HUES48 (cell line): Measurements from ENCODE around the gene ALDH7A1.
"Not testable (repeated sequence)": the region's sequence is repeated elsewhere in the genome, so short reads cannot be mapped to it uniquely, and the experiment has no call there.

Source experiments
- H3K27ac ChIP-seq: one replicate; pipeline ENCODE4 v1.7.0; 2013; ENCODE audit warnings: low read depth, low read length, inconsistent platforms
- H3K27me3 ChIP-seq: 2 replicates; pipeline ENCODE4 v1.6.1; 2013; ENCODE audit warnings: mild to moderate bottlenecking, low read length; ENCODE audit not compliant: control insufficient read depth, insufficient read depth
- H3K36me3 ChIP-seq: 2 replicates; pipeline ENCODE4 v1.6.1; 2013; ENCODE audit warnings: low read length; ENCODE audit not compliant: control insufficient read depth, insufficient read depth
- H3K4me1 ChIP-seq: 2 replicates; pipeline ENCODE4 v1.6.1; 2013; ENCODE audit warnings: mild to moderate bottlenecking, low read length; ENCODE audit not compliant: control insufficient read depth, insufficient read depth
- H3K4me3 ChIP-seq: 2 replicates; pipeline ENCODE4 v1.5.1; 2013; ENCODE audit warnings: mild to moderate bottlenecking, low read depth, low read length
- H3K9ac ChIP-seq: 2 replicates; pipeline ENCODE4 v1.6.1; 2013; ENCODE audit warnings: mild to moderate bottlenecking, low read depth, low read length, moderate library complexity
- H3K9me3 ChIP-seq: 2 replicates; pipeline ENCODE4 v1.6.1; 2013; ENCODE audit warnings: low read length; ENCODE audit not compliant: control insufficient read depth, insufficient read depth

ALDH7A1 gene

DNA sequence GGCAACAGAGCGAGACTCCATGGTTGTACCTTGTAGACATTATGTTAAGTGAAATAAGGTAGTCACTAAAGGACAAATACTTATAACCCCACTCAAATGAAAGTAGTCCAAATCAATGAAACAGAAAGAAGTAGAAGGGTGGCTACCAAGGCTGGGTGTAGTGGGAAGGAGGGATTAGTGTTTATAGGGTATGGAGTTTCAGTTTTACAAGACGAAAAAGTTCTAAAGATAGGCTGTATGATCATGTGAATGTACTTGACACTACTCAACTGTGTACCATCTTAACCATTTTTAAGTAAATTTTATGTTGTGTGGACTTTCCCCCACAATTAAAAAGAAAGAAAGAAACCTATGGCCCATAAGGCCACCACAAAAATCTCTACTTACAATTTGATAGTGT lies 32.2 kb downstream of the ALDH7A1 start:
- Histone ChIP-seq H3K9me3 (no peaks in the 10 kb centered on the region), H3K9ac (no peak overlapping the region), H3K36me3 (peaks cover 80% of the 10 kb centered on the region), H3K4me1 (no peaks in the 10 kb centered on the region), H3K27ac (no peak overlapping the region), H3K4me3 (no peak overlapping the region), H3K27me3 (no peaks in the 10 kb centered on the region)

DNA sequence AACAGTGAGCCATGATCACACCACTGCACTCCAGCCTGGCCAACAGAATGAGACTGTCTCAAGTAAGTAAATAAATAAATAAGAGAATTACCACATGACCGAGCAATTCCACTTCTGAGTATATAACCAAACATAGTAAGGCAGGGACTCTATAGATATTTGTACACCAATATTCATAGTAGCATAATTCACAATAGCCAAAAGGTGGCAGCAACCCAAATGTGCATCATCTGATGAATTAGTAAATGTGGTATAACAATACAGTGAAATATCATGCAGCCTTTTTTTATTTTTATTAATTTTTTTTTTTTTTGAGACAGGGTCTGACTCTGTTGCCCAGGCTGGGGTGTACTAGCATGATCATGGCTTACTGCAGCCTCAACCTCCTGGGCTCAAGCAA lies 33.1 kb downstream of the ALDH7A1 start:
- no peak overlapping the region for H3K27ac ChIP-seq
- no peak overlapping the region for H3K9ac ChIP-seq
- peaks cover 83% of the 10 kb centered on the region for H3K36me3 ChIP-seq

DNA sequence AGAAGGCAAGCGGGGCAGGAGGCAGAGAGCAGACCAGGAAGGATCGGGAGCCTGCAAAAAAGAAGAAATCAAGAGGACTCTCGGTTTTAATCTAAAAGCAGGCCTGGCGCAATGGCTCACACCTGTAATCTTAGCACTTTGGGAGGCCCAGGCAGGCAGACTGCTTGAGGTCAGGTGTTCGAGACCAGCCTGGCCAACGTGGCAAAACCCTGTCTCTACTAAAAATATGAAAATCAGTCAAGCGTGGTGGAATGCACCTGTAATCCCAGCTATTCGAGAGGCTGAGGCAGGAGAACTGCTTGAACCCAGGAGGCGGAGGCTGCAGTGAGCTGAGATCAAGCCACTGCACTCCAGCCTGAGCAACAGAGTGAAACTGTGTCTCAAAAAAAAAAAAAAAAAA lies 39.9 kb downstream of the ALDH7A1 start:
- H3K27ac ChIP-seq, H3K4me3 ChIP-seq, H3K9me3 ChIP-seq, H3K4me1 ChIP-seq, H3K9ac ChIP-seq, H3K27me3 ChIP-seq: not testable (repeated sequence)
- peaks cover 93% of the 10 kb centered on the region for H3K36me3 ChIP-seq

More for the DNA sequence above, 33.1 kb downstream of the ALDH7A1 start:
- H3K27me3 ChIP-seq, result no peaks in the 10 kb centered on the region
- H3K4me1 ChIP-seq, result no peaks in the 10 kb centered on the region
- no peaks in the 10 kb centered on the region for H3K9me3 ChIP-seq
- H3K4me3 ChIP-seq, result no peak overlapping the region

DNA sequence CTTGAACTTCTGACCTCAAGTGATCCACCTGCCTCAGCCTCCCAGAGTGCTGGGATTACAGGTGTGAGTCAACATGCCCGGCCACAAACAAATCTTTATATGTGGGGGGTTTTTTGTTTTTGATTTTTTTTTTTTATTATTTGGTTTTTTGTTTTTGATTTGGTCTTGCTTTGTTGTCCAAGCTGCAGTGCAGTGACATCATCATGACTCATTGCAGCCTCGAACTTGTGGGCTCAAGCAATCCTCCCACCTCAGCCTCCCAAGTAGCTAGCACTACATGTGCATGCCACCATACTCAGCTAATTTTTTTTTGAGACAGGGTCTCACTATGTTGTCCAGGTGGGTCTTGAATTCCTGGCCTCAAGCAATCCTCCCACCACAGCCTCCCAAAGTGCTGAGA lies 42.4 kb downstream of the ALDH7A1 start:
- no peak overlapping the region for H3K4me3 ChIP-seq
- no peaks in the 10 kb centered on the region for H3K27me3 ChIP-seq
- no peak overlapping the region for H3K9ac ChIP-seq
- H3K27ac ChIP-seq, result no peak overlapping the region
- H3K9me3 ChIP-seq, result no peaks in the 10 kb centered on the region
- no peaks in the 10 kb centered on the region for H3K4me1 ChIP-seq
- peaks cover 96% of the 10 kb centered on the region for H3K36me3 ChIP-seq

GRCh38 chr5:126544087-126544740 lies 50.8 kb downstream of the ALDH7A1 start:
- Histone ChIP-seq H3K36me3 (peaks cover 60% of the 10 kb centered on the region), H3K9ac (no peak overlapping the region)

DNA sequence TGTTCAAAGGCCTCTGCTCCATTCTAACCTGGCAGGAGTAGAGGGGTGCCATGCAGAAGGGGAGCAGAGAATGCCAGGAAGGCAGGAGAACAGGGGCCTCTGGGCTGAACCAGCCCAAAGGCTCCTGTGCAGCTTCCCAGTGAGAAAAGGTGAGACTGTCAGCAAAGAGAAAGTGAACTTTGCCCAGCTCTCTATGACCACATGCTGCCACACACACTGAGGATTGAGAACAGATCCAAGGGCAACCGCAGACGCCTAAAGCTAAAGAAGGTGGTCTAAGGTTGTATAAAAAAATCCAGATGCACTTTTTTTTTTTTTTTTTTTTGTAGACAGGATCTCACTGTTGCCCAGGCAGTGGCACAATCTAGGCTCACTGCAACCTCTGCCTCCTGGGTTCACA lies 51.4 kb downstream of the ALDH7A1 start:
- Histone ChIP-seq H3K36me3 (peaks cover 54% of the 10 kb centered on the region), H3K4me1 (no peaks in the 10 kb centered on the region), H3K27ac (no peak overlapping the region), H3K9me3 (no peaks in the 10 kb centered on the region), H3K9ac (no peak overlapping the region), H3K27me3 (no peaks in the 10 kb centered on the region), H3K4me3 (no peak overlapping the region)

More at GRCh38 chr5:126544087-126544740, 50.8 kb downstream of the ALDH7A1 start:
- H3K27ac ChIP-seq, result no peak overlapping the region
- H3K27me3 ChIP-seq, result no peaks in the 10 kb centered on the region
- H3K9me3 ChIP-seq, result no peaks in the 10 kb centered on the region
- H3K4me3 ChIP-seq, result no peak overlapping the region
- H3K4me1 ChIP-seq, result no peaks in the 10 kb centered on the region

GRCh38 chr5:126543009-126543408 lies 52.0 kb downstream of the ALDH7A1 start:
- H3K9me3 ChIP-seq, result no peaks in the 10 kb centered on the region
- H3K36me3 ChIP-seq, result peaks cover 48% of the 10 kb centered on the region
- no peak overlapping the region for H3K27ac ChIP-seq
- no peaks in the 10 kb centered on the region for H3K27me3 ChIP-seq
- H3K4me1 ChIP-seq, result no peaks in the 10 kb centered on the region
- no peak overlapping the region for H3K9ac ChIP-seq
- no peak overlapping the region for H3K4me3 ChIP-seq

GRCh38 chr5:126542441-126542840 lies 52.6 kb downstream of the ALDH7A1 start:
- Histone ChIP-seq H3K9ac (no peak overlapping the region), H3K4me1 (no peaks in the 10 kb centered on the region), H3K27ac (no peak overlapping the region), H3K36me3 (peaks cover 42% of the 10 kb centered on the region), H3K27me3 (no peaks in the 10 kb centered on the region), H3K4me3 (no peak overlapping the region), H3K9me3 (no peaks in the 10 kb centered on the region)

DNA sequence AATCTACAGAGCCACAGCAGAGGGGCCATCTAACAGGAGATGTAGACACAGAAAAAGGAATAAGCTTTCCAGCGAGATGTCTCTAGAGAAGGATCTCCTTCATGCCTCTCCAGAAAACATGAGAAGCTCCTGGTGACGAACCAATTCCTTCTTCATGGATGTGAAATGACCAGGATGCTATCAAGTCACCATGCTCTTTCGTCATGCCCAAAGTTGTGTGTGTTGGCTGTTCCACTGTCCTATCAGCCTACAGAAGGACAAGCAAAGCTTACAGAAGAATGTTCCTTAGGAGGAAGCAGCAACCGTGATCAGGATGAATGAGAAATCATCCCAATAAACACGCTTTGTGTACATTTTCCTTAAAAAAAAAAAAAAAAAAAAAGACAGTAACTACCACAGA lies 54.4 kb downstream of the ALDH7A1 start:
- Histone ChIP-seq H3K9me3 (no peaks in the 10 kb centered on the region), H3K4me3 (no peak overlapping the region), H3K27ac (no peak overlapping the region), H3K4me1 (no peaks in the 10 kb centered on the region), H3K36me3 (peaks cover 24% of the 10 kb centered on the region), H3K9ac (no peak overlapping the region), H3K27me3 (no peaks in the 10 kb centered on the region)

- no peak overlapping the region for H3K9ac ChIP-seq
These were observed 56.4 kb downstream of the ALDH7A1 start for GRCh38 chr5:126538579-126538978.

GRCh38 chr5:126536874-126537273 lies 58.1 kb downstream of the ALDH7A1 start:
- Histone ChIP-seq H3K4me1 (no peaks in the 10 kb centered on the region), H3K36me3 (no peaks in the 10 kb centered on the region), H3K27ac (no peak overlapping the region), H3K9me3 (no peaks in the 10 kb centered on the region), H3K27me3 (no peaks in the 10 kb centered on the region), H3K4me3 (no peak overlapping the region), H3K9ac (no peak overlapping the region)

More at GRCh38 chr5:126538579-126538978, 56.4 kb downstream of the ALDH7A1 start:
- Histone ChIP-seq H3K27ac (no peak overlapping the region), H3K9me3 (no peaks in the 10 kb centered on the region), H3K27me3 (no peaks in the 10 kb centered on the region), H3K4me3 (no peak overlapping the region), H3K4me1 (no peaks in the 10 kb centered on the region), H3K36me3 (peaks cover 5% of the 10 kb centered on the region)
